GM23338 (cell line): ENCODE data around the gene FNDC3A.

ENCODE experiments used
- CREB1 ChIP-seq: fragments of 250-450 bp; sonication (Bioruptor Pico); IDR thresholded peaks from 2 replicates; pipeline ENCODE4 v1.5.0; 2020; ENCODE audit warnings: low read depth, mild to moderate bottlenecking, moderate library complexity
- EZH2phosphoT487 ChIP-seq: fragments of 200-600 bp; sonication (generic); IDR thresholded peaks from one replicate; pipeline ENCODE4 v1.8.1; 2018; ENCODE audit warnings: antibody characterized with exemption; ENCODE audit not compliant: unreplicated experiment
- TF ChIP-seq, protein P1 (sequence below), 2 experiments: fragments of 200-600 bp in 1 of 2; sonication (generic) in 1 of 2; conservative IDR thresholded peaks; 2 replicates each; pipeline versions ENCODE4 v1.5.1 to v1.6.1; 2016 to 2017; ENCODE audit warnings: antibody characterized with exemption in 2 of 2, low read depth in 2 of 2, mild to moderate bottlenecking in 2 of 2, moderate library complexity in 1 of 2

DNA sequence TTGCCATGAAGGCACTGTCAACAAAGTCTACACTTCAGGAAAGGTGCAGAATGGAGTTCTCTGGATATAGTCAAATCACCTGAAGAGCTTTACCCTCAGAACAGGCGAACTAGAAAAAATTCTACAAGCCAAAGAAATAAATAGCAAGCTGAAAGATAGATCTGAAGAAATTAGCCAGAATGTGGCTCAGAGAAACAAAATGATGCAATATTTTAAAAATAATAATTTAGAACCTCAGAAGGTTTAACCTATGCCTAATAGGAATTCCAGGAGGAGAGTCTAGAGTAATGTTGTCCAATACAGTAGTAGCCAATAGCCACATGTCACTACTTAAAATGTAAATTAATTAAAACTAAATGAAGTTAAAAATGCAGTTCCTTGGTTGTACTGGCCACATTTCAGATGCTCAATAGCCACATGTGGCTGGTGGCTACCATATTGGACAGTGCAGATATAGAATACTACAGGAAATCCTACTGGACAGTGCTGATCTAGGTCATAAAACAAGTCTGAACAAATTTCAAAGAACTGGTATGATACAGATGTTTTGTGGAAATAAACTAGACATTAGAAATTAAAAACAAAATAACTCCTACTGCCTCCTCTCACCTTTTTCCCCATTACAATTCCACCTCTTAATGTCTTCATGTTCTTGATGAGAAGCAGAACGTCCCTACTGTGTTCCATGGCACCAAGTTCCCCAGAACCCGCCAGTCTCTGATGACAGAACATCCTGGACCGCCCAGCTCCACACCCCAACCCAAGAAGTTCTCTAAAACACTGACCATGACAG, 271.3 kb downstream of the FNDC3A start:
- TF ChIP-seq EZH2phosphoT487 (no peak), CREB1 (CRISPR knock-in tag) (no peak)
- TF ChIP-seq, protein P1, sequence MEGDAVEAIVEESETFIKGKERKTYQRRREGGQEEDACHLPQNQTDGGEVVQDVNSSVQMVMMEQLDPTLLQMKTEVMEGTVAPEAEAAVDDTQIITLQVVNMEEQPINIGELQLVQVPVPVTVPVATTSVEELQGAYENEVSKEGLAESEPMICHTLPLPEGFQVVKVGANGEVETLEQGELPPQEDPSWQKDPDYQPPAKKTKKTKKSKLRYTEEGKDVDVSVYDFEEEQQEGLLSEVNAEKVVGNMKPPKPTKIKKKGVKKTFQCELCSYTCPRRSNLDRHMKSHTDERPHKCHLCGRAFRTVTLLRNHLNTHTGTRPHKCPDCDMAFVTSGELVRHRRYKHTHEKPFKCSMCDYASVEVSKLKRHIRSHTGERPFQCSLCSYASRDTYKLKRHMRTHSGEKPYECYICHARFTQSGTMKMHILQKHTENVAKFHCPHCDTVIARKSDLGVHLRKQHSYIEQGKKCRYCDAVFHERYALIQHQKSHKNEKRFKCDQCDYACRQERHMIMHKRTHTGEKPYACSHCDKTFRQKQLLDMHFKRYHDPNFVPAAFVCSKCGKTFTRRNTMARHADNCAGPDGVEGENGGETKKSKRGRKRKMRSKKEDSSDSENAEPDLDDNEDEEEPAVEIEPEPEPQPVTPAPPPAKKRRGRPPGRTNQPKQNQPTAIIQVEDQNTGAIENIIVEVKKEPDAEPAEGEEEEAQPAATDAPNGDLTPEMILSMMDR (conservative IDR thresholded peaks at IDR 0.05; ENCODE audit: low read depth in 2 of 2), result no peak
